Panc1 (cell line): ENCODE data around the gene ZFYVE28.

Source experiments
- TF ChIP-seq, protein P1 (sequence below): fragments of 450-650 bp; IDR thresholded peaks from 2 replicates; pipeline ENCODE4 v1.5.1; 2017; ENCODE audit warnings: mild to moderate bottlenecking
- TF ChIP-seq, protein P2 (sequence below), 2 experiments: IDR thresholded peaks; 2 replicates each; pipeline ENCODE4 v1.6.1; 2011 to 2012; ENCODE audit warnings: low read depth in 2 of 2, control low read depth in 1 of 2, low read length in 1 of 2, mild to moderate bottlenecking in 1 of 2, moderate library complexity in 1 of 2; ENCODE audit not compliant: insufficient read depth in 1 of 2

DNA sequence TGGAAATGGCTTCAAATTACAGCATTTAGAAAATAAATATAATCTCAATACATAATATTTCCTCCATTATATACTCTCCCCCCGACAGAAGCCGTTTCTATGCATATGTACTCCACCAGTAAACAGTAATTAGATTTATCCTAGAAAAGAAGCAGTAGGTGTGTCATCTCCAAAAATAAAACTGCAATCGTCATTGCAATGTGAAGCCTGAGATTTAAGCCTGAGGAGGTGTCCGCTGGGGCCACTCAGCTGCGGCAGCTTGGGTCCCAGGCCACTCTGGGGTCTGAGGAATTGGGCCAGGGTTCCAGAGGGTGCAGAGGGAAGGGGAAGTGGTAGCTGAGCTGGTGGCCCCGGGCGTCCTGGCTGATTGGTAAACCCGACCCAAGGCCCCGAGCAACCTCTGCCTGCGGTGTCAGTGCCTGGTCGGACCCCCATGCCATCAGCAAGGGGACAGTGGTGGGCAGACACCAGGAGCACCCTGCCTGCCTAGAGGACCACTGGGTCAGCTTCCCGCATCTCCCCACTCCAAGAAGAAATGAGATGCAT, 148.8 kb downstream of the ZFYVE28 start:
- TF ChIP-seq, protein P1, sequence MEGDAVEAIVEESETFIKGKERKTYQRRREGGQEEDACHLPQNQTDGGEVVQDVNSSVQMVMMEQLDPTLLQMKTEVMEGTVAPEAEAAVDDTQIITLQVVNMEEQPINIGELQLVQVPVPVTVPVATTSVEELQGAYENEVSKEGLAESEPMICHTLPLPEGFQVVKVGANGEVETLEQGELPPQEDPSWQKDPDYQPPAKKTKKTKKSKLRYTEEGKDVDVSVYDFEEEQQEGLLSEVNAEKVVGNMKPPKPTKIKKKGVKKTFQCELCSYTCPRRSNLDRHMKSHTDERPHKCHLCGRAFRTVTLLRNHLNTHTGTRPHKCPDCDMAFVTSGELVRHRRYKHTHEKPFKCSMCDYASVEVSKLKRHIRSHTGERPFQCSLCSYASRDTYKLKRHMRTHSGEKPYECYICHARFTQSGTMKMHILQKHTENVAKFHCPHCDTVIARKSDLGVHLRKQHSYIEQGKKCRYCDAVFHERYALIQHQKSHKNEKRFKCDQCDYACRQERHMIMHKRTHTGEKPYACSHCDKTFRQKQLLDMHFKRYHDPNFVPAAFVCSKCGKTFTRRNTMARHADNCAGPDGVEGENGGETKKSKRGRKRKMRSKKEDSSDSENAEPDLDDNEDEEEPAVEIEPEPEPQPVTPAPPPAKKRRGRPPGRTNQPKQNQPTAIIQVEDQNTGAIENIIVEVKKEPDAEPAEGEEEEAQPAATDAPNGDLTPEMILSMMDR, result no peak
- TF ChIP-seq, protein P2, sequence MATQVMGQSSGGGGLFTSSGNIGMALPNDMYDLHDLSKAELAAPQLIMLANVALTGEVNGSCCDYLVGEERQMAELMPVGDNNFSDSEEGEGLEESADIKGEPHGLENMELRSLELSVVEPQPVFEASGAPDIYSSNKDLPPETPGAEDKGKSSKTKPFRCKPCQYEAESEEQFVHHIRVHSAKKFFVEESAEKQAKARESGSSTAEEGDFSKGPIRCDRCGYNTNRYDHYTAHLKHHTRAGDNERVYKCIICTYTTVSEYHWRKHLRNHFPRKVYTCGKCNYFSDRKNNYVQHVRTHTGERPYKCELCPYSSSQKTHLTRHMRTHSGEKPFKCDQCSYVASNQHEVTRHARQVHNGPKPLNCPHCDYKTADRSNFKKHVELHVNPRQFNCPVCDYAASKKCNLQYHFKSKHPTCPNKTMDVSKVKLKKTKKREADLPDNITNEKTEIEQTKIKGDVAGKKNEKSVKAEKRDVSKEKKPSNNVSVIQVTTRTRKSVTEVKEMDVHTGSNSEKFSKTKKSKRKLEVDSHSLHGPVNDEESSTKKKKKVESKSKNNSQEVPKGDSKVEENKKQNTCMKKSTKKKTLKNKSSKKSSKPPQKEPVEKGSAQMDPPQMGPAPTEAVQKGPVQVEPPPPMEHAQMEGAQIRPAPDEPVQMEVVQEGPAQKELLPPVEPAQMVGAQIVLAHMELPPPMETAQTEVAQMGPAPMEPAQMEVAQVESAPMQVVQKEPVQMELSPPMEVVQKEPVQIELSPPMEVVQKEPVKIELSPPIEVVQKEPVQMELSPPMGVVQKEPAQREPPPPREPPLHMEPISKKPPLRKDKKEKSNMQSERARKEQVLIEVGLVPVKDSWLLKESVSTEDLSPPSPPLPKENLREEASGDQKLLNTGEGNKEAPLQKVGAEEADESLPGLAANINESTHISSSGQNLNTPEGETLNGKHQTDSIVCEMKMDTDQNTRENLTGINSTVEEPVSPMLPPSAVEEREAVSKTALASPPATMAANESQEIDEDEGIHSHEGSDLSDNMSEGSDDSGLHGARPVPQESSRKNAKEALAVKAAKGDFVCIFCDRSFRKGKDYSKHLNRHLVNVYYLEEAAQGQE (IDR thresholded peaks at IDR 0.05; ENCODE audit: insufficient read depth in 1 of 2, low read depth in 2 of 2, low read length in 1 of 2), result no peak
